PC-9 (cell line): ENCODE results near the gene MRPL16.

Experiments used
- EZH2 ChIP-seq: fragments of 200-600 bp; sonication (generic); IDR thresholded peaks from 2 replicates; pipeline ENCODE4 v1.8.0; 2017; ENCODE audit warnings: antibody characterized with exemption, low read depth
- TF ChIP-seq, protein P1 (sequence below): fragments of 200-600 bp; sonication (generic); conservative IDR thresholded peaks from 2 replicates; pipeline ENCODE4 v1.6.1; 2017; ENCODE audit warnings: mixed run types, antibody characterized with exemption, mild to moderate bottlenecking, moderate library complexity

DNA sequence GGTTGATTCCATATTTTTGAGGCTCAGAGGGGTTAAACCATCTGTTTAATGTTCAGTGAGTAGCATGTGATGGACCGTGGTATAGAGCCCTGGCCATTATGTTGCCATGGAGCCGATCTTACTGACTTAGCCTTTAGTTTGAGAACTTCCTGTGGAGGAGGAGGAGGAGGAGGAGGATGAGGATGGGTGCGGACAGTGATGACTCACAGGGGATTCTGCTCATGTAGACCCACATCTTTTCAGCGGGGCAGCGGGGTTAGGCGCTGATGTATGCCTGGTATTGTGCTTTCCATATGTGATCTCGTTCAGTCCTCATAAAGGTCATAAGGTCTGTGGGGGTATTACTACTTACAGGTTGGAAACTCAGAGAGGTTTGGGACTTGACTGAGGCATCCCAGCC lies 41.5 kb downstream of the MRPL16 start:
- TF ChIP-seq, protein P1, sequence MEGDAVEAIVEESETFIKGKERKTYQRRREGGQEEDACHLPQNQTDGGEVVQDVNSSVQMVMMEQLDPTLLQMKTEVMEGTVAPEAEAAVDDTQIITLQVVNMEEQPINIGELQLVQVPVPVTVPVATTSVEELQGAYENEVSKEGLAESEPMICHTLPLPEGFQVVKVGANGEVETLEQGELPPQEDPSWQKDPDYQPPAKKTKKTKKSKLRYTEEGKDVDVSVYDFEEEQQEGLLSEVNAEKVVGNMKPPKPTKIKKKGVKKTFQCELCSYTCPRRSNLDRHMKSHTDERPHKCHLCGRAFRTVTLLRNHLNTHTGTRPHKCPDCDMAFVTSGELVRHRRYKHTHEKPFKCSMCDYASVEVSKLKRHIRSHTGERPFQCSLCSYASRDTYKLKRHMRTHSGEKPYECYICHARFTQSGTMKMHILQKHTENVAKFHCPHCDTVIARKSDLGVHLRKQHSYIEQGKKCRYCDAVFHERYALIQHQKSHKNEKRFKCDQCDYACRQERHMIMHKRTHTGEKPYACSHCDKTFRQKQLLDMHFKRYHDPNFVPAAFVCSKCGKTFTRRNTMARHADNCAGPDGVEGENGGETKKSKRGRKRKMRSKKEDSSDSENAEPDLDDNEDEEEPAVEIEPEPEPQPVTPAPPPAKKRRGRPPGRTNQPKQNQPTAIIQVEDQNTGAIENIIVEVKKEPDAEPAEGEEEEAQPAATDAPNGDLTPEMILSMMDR: no peak
- TF ChIP-seq EZH2: no peak
